BLaER1 (cell line): ENCODE data around the gene BNC2.

Source experiments
- H3K27ac ChIP-seq: shearing (Covaris generic); formaldehyde crosslinking; 2 replicates; pipeline ENCODE4 v1.8.1; 2022
- H3K27me3 ChIP-seq: shearing (Covaris generic); formaldehyde crosslinking; 2 replicates; pipeline ENCODE4 v1.8.1; 2022
- H3K36me3 ChIP-seq: shearing (Covaris generic); formaldehyde crosslinking; 2 replicates; pipeline ENCODE4 v1.8.1; 2022
- H3K4me1 ChIP-seq: shearing (Covaris generic); formaldehyde crosslinking; 2 replicates; pipeline ENCODE4 v1.8.1; 2022
- H3K4me2 ChIP-seq: shearing (Covaris generic); formaldehyde crosslinking; 2 replicates; pipeline ENCODE4 v1.8.1; 2022
- H3K4me3 ChIP-seq: shearing (Covaris generic); formaldehyde crosslinking; 2 replicates; pipeline ENCODE4 v1.8.1; 2022
- H3K9ac ChIP-seq: shearing (Covaris generic); formaldehyde crosslinking; 2 replicates; pipeline ENCODE4 v1.8.1; 2022
- H3K9me3 ChIP-seq: shearing (Covaris generic); formaldehyde crosslinking; 2 replicates; pipeline ENCODE4 v1.8.1; 2022
- H4K20me1 ChIP-seq: shearing (Covaris generic); formaldehyde crosslinking; 2 replicates; pipeline ENCODE4 v1.8.1; 2022
- Cebpa-rat ChIP-seq: shearing (Covaris generic); IDR thresholded peaks from 2 replicates; pipeline ENCODE4 v1.8.1; 2022

The BNC2 gene

DNA sequence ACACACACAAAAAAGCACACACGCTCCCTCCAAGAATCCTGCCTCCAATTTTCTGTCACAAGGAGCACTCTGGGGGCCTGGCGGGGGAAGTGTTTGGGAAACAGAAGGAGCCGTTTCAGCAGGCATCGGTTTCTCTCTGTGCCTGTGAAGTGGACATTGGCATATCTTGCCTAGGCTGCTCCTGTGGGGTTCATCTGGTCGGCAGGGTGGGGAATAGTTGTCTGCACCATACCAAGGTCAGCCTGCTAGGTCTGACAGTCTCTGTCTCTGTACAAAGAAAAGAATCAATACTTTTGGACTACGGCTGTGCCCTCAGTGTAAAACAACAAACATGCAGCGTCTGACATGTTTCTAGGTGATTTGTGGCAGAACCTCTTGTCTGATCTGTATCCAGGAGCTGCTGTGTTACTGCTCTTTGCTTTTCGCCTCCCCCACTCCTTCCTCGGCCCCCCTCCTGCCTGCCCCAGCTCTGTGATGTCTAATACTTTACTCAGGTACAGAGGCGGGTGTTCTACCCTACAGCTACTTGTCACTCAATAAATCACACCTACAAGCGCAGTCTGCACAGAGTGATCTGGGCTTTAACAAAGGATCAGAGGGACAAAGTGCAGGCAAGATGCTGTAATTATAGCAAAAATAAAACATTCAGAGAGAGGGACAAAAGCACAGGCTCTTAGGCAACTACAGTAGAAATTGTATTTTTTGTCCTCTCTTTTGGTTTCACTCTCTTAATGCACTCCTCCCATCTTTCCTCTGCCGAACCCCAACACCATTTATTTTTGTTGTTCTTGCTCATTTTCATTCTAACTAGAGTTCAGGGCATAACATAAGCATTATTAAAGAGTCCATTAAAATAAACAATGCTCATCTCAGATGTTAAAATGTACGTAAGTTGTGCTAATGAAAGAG lies 216.7 kb downstream of the BNC2 start:
- Histone ChIP-seq H3K4me2 (peak overlapping the region; percentile 27; the same call in 1 of the 2 replicates), H3K27ac (no peak overlapping the region), H4K20me1 (no peaks in the 10 kb centered on the region), H3K4me3 (no peak overlapping the region), H3K27me3 (no peaks in the 10 kb centered on the region), H3K9ac (no peak overlapping the region), H3K9me3 (no peaks in the 10 kb centered on the region), H3K4me1 (peaks cover 35% of the 10 kb centered on the region), H3K36me3 (no peaks in the 10 kb centered on the region)
- TF ChIP-seq Cebpa-rat: no peak

GRCh38 chr9:16652582-16652981 lies 217.9 kb downstream of the BNC2 start:
- H3K9me3 ChIP-seq: no peaks in the 10 kb centered on the region
- no peaks in the 10 kb centered on the region for H4K20me1 ChIP-seq
- no peak overlapping the region for H3K4me3 ChIP-seq
- no peak overlapping the region for H3K27ac ChIP-seq
- H3K4me2 ChIP-seq: no peak overlapping the region
- no peaks in the 10 kb centered on the region for H3K27me3 ChIP-seq
- no peaks in the 10 kb centered on the region for H3K36me3 ChIP-seq
- no peak overlapping the region for H3K9ac ChIP-seq
- TF ChIP-seq Cebpa-rat: no peak
- H3K4me1 ChIP-seq: peaks cover 35% of the 10 kb centered on the region

DNA sequence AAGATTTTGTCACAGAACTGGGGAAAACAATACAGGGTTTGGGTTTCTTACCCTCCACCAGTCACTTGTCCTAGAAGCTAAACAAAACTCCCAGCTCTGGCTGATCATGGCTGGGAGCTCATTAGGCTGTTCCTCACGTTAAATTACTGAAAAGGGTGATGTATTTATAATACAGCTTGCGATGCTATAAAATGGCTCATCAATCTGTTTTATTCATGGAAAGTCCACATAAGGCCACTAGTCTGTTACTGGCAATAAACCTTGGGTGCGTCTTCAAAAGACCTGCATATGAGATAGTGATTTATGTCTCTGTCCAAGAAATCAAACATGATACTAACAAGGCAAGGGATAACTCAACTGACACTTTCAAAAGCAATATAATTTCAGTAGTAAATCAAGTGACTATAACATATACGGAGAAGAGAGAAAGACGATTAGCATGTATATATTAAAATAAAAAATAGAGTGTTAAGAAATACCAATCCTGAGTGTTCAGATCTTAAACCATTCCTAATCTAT lies 219.0 kb downstream of the BNC2 start:
- H3K4me3 ChIP-seq: no peak overlapping the region
- H3K27ac ChIP-seq: no peak overlapping the region
- H3K4me2 ChIP-seq: no peak overlapping the region
- no peaks in the 10 kb centered on the region for H4K20me1 ChIP-seq
- peaks cover 27% of the 10 kb centered on the region for H3K4me1 ChIP-seq
- H3K9ac ChIP-seq: no peak overlapping the region
- H3K27me3 ChIP-seq: no peaks in the 10 kb centered on the region
- H3K9me3 ChIP-seq: no peaks in the 10 kb centered on the region
- no peak for TF ChIP-seq Cebpa-rat
- no peaks in the 10 kb centered on the region for H3K36me3 ChIP-seq

GRCh38 chr9:16645970-16646369 lies 224.5 kb downstream of the BNC2 start:
- H3K9me3 ChIP-seq: no peaks in the 10 kb centered on the region
- TF ChIP-seq Cebpa-rat: no peak

DNA sequence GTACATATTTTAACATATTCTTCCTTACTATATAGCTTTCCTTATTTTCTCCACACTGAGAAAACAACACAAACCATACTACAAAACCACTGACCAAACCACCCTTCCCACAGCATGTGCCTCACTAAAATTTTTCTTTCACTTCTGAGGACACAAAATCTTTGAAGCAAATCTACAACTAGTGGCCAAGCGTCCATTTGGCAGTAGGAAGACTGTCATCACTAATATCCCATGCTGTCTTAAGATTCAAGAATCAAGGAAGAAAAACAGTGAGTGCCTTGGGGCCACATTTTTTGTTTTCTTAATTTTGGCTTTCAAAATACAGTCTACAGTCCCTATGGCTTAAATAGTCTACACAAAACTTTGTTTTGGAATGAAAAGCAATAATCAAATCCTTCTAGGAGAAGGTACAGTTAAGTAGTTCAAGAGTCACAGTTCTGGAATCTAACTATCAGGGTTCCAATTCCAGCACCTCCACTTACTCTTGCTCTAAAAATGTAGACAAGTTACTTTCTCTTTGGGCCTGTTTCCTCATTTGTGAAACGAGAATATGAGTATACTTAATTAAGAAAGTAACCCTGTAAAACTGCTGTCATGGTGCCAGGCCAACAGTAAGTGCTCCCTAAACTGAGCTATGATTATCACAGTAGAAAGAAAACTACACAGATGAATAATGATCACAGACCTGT lies 227.9 kb downstream of the BNC2 start:
- no peak overlapping the region for H3K4me2 ChIP-seq
- H3K27ac ChIP-seq: no peak overlapping the region
- H3K27me3 ChIP-seq: no peaks in the 10 kb centered on the region
- H3K4me3 ChIP-seq: no peak overlapping the region
- H3K36me3 ChIP-seq: no peaks in the 10 kb centered on the region
- no peaks in the 10 kb centered on the region for H3K9me3 ChIP-seq
- H4K20me1 ChIP-seq: no peaks in the 10 kb centered on the region
- no peak for TF ChIP-seq Cebpa-rat
- no peak overlapping the region for H3K9ac ChIP-seq
- H3K4me1 ChIP-seq: peaks cover 6% of the 10 kb centered on the region

More at GRCh38 chr9:16645970-16646369, 224.5 kb downstream of the BNC2 start:
- H3K4me2 ChIP-seq: no peak overlapping the region
- no peak overlapping the region for H3K9ac ChIP-seq
- no peaks in the 10 kb centered on the region for H3K36me3 ChIP-seq
- H3K27me3 ChIP-seq: no peaks in the 10 kb centered on the region
- H3K4me1 ChIP-seq: no peaks in the 10 kb centered on the region
- no peaks in the 10 kb centered on the region for H4K20me1 ChIP-seq
- H3K27ac ChIP-seq: no peak overlapping the region
- H3K4me3 ChIP-seq: no peak overlapping the region

DNA sequence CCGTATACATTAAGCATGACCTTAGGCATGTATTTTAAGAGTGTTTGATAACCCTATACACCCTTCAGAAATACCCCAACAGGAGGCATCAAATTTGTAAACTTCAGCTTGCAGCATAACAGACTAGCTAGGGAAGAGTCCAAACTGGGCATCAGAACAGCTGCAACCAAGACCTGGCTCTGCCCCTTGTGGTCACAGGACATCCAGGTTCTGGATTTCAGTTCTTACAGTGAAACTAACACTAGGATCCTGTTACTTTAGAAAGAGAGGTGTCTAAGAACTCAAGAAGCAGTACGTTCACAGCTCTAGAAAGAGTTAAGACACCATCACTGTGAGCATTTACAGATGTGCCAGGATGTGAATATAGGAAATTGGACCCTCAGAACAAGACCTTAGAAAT lies 229.8 kb downstream of the BNC2 start:
- H3K9ac ChIP-seq: no peak overlapping the region
- peaks cover 15% of the 10 kb centered on the region for H3K4me1 ChIP-seq
- H3K27me3 ChIP-seq: no peaks in the 10 kb centered on the region
- H3K9me3 ChIP-seq: no peaks in the 10 kb centered on the region
- H3K4me3 ChIP-seq: no peak overlapping the region
- H3K4me2 ChIP-seq: no peak overlapping the region
- no peak overlapping the region for H3K27ac ChIP-seq
- TF ChIP-seq Cebpa-rat: no peak
- H4K20me1 ChIP-seq: no peaks in the 10 kb centered on the region
- no peaks in the 10 kb centered on the region for H3K36me3 ChIP-seq

- Histone ChIP-seq H3K36me3 (no peaks in the 10 kb centered on the region), H3K27me3 (no peaks in the 10 kb centered on the region), H3K27ac (no peak overlapping the region), H3K9ac (no peak overlapping the region), H3K4me1 (peaks cover 15% of the 10 kb centered on the region), H4K20me1 (no peaks in the 10 kb centered on the region), H3K9me3 (no peaks in the 10 kb centered on the region), H3K4me2 (no peak overlapping the region), H3K4me3 (no peak overlapping the region)
- no peak for TF ChIP-seq Cebpa-rat
These were observed 230.8 kb downstream of the BNC2 start for GRCh38 chr9:16639644-16640043.

- no peak for TF ChIP-seq Cebpa-rat
- no peaks in the 10 kb centered on the region for H3K36me3 ChIP-seq
- H3K9me3 ChIP-seq: no peaks in the 10 kb centered on the region
- H3K4me2 ChIP-seq: peak overlapping the region; percentile 27; the same call in 1 of the 2 replicates
- no peak overlapping the region for H3K27ac ChIP-seq
- no peaks in the 10 kb centered on the region for H3K27me3 ChIP-seq
- H3K4me1 ChIP-seq: peaks cover 15% of the 10 kb centered on the region
- no peak overlapping the region for H3K4me3 ChIP-seq
- no peak overlapping the region for H3K9ac ChIP-seq
- H4K20me1 ChIP-seq: no peaks in the 10 kb centered on the region
These were observed 232.6 kb downstream of the BNC2 start for GRCh38 chr9:16637911-16638310.

- H3K4me2 ChIP-seq: peak overlapping the region; percentile 27; the same call in 1 of the 2 replicates
- no peaks in the 10 kb centered on the region for H3K36me3 ChIP-seq
- H3K27me3 ChIP-seq: no peaks in the 10 kb centered on the region
- H4K20me1 ChIP-seq: no peaks in the 10 kb centered on the region
- peaks cover 15% of the 10 kb centered on the region for H3K4me1 ChIP-seq
- H3K4me3 ChIP-seq: no peak overlapping the region
- no peaks in the 10 kb centered on the region for H3K9me3 ChIP-seq
- H3K9ac ChIP-seq: no peak overlapping the region
- no peak overlapping the region for H3K27ac ChIP-seq
- no peak for TF ChIP-seq Cebpa-rat
These were observed 233.3 kb downstream of the BNC2 start for GRCh38 chr9:16637218-16637617.

GRCh38 chr9:16633794-16634193 lies 236.7 kb downstream of the BNC2 start:
- no peak overlapping the region for H3K4me2 ChIP-seq
- no peak overlapping the region for H3K9ac ChIP-seq
- H3K4me1 ChIP-seq: peaks cover 24% of the 10 kb centered on the region
- 0 out of 2 replicates have a peak, but pooled peaks cover 5% of the 10 kb centered on the region for H3K9me3 ChIP-seq
- no peaks in the 10 kb centered on the region for H3K27me3 ChIP-seq
- H3K4me3 ChIP-seq: no peak overlapping the region
- H3K36me3 ChIP-seq: no peaks in the 10 kb centered on the region
- TF ChIP-seq Cebpa-rat: no peak
- H3K27ac ChIP-seq: no peak overlapping the region
- H4K20me1 ChIP-seq: no peaks in the 10 kb centered on the region
